Dermis microvascular lymphatic vessel endothelial cell (primary cell): ENCODE data around the gene SEMA3A. TPM values are rescaled to one million over a fixed set of nuclear protein-coding genes. Genes with fewer than 3 reads are reported as not detected.
"Not testable (repeated sequence)": the region's sequence is repeated elsewhere in the genome, so short reads cannot be mapped to it uniquely, and the experiment has no call there.

Experiments used
- DNase-seq, 2 donors: peaks; one replicate each; pipeline versions ENCODE4 v3.0.0 to v3.0.0-alpha.2; 2010; ENCODE audit warnings: low read depth in 2 of 2
- total RNA-seq: library from RNA; depleted of rRNA; stranded (reverse); fragments of >200 nt; gene quantifications from 2 replicates; pipeline ENCODE4 v1.2.1, GENCODE V29; 2014

Gene SEMA3A
- 35.0 and 105 TPM in 2 replicates for total RNA-seq

DNA sequence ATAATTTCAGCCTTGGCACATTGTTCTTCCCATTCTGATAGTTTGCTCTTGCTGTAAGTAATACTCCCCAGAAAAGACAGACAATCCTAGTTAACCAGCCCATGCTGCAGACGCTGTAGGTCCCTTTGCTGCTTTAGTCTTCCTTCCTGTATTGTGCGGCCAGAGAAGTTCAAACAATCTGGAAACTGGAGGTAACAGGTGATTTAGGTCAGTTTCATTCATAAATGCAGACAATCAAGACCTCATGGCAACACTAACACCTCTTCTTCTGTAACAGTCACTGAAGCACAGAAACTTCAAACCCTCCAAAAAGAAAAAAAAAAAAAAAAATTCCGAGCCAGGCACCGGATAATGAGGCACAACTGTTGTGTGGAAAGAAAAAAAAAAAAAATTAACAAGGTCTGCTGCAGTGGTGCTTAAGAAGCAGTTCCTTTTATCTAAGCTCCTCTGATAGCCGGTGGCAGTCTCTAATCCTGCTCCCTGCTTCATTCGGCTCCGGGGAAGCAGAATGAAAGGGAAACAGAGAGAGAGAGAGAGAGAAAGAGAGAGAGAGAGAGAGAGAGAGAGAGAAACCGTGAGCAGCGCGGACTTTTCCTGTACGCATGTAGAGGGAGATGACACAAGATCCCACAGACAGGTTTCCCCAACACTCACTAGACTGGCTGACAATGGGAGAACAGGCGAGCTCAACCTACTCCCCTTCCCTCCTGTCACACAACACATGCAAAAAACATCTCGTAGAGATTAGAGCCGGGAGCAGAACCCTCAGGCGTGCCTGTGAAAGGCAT is at the start of gene SEMA3A:
Gene SEMA3A (minus strand): TSS at position 306 of the 788 bp plus-strand sequence. CDS start 203 bp downstream, at position 103.
- peak; percentile 87 to 89 for DNase-seq

DNA sequence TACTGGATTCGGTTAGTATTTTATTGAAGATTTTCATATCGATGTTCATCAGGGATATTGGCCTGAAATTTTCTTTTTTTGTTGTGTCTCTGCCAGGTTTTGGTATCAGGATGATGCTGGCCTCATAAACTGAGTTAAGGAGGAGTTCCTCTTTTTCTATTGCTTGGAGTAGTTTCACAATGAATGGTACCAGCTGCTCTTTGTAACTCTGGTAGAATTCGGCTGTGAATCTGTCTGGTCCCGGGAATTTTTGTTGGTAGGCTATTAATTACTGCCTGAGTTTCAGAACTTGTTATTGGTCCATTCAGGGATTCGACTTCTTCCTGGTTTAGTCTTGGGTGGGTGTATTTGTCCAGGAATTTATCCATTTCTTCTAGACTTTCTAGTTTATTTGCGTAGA is 48.4 kb upstream of the SEMA3A start:
- DNase-seq = not testable (repeated sequence)

DNA sequence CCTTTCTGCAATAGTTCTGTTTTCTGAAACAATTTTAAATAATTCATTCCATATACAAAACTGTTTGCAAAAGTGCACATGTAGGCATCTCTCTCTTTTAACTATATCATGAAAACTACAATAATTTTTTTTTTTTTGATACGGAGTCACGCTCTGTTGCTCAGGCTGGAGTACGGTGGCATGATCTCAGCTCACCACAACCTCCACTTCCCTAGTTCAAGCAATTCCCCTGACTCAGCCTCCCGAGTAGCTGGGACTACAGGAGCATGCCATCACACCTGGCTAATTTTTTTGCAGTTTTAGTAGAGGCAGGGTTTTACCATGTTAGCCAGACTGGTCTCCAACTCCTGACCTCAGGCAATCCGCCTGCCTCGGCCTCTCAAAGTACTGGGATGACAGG is 44.0 kb upstream of the SEMA3A start:
- DNase-seq = no peak

DNA sequence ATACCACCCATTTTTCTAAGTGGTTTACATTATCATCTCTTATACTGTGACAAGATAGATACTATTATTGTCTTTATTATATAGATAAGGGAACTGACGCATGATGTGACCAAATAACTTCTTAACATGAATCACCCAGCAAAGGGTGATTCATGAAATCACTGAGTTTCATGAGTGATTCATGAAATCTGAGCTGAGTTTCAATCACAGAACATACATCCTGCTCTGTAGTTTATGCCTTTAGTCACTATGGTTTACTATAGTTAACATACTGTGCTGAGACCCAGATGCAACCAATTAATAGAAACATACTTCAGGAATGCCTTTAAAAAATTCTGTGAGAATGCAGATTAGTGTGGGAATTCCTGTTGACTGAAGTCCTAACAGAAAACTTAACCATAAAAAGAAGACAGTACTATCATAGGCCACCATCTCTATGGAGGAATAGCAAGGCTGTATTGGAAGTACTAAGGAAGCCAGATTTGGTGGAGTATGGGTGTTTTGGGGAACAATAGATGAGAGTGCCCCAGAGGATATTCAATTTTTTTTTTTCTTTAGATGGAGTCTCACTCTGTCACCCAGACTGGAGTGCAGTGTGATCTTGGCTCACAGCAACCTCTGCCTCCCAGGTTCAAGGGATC is 43.1 kb upstream of the SEMA3A start:
- peak in 1 of 2 donors; percentile 83 for DNase-seq

DNA sequence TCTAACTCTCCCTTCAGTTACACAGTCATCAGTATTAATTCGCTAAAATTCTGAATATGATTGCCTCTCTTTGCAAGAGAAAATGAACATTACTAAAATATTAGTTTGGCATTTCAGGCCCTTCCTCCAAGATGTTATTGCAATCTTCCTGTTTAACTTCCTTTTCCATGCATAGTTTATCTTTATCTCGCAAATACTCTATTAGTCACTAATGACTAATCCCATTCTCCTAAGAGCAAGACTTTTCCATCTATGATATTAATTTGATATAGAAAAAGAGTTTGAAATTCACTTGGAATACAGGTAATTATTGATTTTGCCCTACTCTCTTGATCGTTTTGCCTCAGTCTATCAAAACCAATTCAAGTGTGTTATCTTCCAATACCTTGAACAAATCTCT is 41.8 kb upstream of the SEMA3A start:
- DNase-seq = peak in 1 of 2 donors; percentile 58

DNA sequence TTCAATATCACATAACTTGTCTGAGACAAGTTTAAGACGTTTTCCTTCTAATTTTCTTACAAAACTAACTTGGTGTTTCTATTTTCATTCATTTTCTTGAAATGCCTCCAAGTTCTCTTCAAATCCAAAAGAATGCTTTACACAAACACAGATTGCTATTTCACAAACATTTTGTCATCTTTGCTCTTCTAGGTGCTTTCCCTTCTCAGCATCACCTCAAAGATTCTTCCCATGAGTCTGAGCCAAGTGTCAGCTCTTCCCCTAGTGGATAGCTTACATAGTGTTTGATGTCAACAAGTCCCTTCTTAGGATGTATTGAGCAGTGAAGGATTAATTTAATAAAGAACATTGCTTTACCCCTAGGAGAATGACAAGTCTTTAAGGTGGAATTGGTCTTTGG is 38.1 kb upstream of the SEMA3A start:
- no peak for DNase-seq

DNA sequence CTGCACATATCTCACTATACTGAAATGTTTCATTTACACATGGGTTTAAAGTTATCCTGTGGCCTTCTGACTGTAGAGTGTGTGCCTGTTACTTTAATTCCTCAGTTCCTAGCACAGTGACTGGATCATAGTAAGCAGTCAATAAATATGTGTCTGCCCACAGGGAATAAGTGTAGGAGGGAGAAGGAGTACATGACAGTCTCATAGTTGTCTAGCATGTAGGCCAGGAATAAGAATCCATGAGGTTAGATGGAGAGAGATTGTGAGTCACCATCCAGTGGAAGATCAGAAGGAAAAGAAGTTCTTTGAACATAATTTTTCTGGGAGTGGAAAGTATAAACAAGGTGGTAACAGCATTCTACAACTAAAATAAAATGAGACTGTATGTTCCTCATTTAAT is 36.6 kb upstream of the SEMA3A start:
- DNase-seq = no peak

DNA sequence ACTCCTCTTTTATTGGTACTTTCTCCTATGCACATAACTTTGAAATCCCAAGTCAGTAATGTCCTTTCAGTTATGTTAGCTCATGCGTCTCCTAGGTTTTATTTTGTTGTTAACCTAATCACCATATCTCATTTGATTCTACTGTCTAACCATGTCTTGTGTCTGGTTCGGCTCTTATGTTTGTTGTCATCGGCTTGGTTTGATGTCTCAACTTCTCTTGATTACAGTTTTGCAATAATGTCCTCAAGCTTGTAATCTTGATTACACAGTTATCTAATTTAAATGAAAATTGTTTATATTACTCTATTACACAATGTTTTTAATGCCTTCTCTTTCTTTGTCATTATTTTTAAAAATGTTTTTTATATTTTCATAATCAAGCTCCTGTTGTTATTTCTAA is 35.9 kb upstream of the SEMA3A start:
- no peak for DNase-seq

DNA sequence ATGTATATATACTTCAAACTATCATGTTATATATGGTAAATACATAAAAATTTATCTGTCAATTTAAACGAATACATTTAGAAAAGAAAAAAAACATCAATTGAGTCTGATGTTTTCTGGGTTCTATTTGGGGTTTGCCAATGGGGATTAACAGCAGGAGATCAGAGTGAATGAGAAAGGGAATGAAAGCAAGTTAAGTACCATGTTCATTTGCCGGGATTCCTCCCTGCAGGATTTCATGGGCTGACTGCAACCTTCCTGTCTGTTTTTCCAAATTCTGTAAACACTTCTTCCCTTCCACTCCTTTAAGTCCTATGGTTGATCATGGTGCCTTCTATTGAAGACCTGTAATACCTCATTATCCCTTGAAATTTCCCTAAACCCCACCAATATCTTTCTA is 33.9 kb upstream of the SEMA3A start:
- no peak for DNase-seq

DNA sequence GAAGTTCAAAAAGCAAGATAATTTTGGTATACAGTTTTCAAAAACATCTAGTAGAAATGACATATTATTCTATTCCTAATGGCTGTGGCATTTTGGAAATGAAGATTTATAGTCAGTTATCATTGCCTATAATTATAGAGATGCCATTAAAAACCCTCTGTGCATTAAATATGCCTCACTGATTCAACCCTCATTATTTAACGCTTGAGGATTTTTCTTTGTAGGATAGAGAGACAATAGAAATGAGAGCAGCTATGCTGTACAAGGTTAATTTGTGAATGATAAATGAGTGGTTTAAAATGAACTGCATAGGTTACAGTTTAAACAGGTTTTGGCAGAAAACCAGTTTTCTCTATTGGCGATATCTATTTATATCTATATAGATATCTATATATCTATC is 32.2 kb upstream of the SEMA3A start:
- DNase-seq = no peak

DNA sequence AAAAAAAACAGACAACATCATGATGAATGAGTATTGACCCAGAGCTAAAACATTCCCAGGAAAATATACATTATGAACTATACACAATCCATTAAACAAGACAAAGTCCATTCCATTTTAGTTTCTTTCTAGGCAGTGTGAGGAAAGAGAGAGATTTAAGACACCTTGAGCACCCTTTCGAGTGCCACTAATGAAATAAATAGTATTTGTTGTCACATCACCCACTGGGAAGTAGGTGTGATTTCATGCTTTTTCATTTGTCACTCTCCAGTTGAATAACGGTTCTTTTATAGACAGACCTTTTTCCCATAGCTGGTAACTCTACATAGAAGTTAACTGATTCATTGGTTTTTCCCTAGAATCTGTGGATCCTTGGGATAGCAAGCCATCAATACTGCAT is 29.9 kb upstream of the SEMA3A start:
- DNase-seq = no peak

DNA sequence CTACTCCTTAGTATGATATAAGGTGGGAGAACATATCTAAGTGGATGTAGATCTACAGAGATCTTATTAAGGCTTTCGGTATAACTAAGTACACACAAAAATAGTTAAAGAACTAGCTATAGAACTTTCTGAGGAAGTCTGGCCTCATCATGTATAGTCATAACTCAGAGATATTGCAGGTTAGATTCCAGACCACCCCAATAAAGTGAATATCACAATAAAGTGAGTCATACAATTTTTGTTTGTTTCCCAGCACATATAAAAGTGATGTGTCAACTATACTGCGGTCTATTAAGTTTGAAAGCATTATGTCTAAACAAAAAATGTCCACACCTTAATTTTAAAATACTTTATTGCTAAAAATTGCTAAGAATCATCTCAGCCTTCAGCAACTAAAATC is 24.7 kb upstream of the SEMA3A start:
- no peak for DNase-seq

DNA sequence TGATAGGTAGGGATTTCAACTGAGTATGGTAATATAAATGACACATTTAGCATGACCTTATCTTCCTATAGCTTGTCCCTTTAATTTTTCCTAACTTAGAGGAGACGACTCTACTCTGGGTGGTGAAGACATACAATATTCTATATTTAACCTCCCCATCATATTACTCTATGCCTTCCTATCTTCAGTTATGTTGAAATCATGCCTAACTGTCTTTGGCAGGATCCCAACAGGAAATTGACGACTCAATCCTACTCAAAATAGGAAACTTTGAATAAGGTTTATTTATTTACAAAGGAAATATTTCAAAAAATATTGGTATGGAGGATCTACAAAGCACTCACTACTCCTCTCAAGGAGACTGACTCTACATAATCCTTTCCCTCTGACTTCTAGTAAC is 24.1 kb upstream of the SEMA3A start:
- peak; percentile 65 to 76 for DNase-seq

DNA sequence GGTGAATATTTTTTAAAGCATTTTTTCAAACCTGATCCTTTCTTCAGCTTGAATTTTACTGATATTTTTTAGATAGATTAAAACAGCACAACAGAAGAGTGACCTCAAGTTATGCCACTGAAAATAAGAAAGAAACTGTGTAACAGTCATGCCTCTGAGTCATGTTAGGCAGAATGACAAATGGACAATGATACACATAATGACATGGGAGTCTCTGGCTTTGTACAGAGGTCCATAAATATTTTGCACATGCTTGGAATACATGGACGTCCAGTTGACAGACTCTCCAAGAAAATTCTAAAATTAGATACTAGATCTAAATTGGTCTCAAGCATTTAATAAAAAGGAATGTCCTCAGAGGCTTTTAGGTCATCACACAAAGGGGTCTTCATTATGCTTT is 21.9 kb upstream of the SEMA3A start:
- DNase-seq = no peak

DNA sequence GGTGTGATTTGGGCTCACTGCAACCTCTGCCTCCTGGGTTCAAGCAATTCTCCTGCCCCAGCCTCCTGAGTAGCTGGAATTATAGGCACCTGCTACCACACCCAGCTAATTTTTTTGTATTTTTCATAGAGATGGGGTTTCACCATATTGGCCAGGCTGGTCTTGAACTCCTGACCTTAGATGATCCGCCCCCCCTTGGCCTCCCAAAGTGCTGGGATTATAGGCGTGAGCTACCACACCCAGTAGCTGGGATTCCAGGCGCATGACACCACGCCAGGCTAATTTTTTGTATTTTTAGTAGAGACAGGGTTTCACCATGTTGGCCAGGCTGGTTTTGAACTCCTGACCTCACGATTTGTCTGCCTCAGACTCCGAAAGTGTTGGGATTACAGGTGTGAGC is 20.2 kb upstream of the SEMA3A start:
- DNase-seq = not testable (repeated sequence)

DNA sequence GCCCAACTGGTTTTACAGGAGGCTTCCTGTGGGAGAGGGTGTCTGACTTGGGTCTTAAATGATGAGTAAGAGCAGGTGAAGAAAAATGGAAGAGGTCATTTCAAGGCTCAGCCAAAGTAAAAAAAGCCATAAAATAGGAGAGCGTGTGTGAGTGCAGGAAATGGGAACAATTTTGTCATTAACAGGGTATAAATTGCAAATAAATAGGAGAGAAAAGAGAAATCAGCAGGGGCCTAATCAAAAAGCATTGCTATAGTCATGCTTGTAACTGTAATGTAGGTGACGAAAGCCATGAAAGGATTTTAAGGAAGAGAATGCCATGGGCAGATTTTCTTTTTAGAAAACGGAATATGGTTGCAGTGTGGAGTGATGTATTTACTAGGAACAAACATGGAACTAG is 15.7 kb upstream of the SEMA3A start:
- DNase-seq = no peak

DNA sequence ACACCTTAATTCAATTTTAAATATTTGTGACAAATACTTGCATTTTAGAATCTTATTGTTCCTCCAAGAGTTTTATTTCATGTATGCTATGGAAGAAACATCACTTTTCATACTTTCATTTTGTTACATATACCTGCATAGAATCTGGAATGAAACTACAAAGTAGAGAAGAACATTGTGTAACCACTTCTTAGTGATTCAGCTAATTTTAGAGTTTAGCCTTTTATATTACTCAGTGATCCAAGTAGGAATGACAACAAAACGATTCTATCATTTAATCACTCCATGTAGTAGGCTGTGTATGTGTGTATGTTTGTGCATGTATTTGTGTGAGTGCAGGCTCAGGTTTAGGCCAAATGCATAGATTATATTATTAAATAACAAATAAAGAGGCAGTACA is 14.4 kb upstream of the SEMA3A start:
- DNase-seq = no peak

DNA sequence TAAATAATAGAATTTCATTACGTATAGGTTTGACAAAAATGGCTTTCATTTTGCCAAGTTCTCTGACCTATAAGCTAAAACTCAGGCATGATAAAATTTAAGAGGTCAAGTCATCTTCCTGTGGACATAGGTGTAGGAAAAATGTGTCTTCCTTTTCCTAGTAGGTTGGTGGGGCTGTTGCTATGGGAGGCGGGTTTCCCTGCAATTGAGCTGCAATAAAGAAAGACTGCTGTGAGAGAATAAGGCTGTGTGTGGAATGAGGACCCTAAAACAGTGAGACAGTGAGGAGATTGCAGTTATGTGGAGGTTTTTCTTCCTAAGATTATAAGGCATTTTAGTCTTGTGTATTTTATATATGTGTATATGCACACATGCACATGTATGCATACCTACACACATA is 13.0 kb upstream of the SEMA3A start:
- DNase-seq = no peak

DNA sequence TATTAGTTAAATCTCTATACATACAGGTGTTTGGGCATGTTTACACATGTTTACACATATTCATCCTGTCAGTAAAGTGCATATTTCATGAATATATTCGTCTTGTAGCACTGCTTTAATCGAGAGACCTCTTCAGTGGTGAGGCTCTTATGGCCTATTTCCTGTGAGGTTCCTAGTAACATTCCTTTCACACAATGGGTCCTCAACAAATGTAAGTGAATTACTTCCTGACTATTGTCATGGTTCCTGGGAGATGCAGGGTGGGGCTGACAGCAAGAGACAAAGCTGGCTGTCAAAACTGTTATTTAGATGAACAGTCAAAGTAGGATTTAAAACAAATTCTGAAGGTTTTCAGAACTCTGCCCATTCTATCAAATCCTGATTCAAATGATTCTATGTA is 12.4 kb upstream of the SEMA3A start:
- DNase-seq = peak in 1 of 2 donors; percentile 33

DNA sequence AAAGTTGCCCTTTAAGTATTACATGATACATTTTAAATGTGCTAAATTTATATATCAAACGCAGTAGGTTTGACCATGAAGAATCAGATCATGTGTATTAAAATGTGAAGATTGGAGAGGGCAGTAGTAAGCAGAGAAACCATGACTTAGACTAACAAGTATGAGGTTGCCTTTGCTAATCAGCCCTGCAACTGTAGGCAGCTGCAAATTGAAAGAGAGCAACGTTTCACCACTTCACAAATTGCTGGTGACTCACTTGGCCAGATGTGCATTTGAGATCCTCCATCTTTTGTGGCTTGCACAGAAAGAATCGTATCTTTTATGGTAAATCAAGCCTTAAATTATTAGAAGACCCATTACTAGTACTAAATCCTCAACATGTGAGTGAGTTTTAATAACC is 10.1 kb upstream of the SEMA3A start:
- DNase-seq = no peak

DNA sequence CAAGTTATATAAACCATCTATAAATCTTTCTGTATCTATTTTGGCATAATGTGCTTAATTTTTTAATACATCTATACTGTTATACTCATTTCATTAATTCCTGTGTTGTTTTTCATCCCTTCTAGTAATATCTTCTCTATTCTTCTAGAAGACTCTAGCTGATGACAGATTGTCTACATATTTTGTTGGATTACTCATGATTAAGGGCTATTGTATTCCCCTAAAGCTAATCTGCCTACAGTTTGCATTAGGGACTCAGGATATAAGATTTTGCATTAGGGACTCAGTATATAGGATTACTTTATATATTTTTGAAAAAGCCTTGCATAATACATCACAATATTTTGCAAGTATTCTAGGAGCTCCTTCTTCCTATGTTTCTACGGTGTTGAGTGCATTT is 8.3 kb upstream of the SEMA3A start:
- no peak for DNase-seq

DNA sequence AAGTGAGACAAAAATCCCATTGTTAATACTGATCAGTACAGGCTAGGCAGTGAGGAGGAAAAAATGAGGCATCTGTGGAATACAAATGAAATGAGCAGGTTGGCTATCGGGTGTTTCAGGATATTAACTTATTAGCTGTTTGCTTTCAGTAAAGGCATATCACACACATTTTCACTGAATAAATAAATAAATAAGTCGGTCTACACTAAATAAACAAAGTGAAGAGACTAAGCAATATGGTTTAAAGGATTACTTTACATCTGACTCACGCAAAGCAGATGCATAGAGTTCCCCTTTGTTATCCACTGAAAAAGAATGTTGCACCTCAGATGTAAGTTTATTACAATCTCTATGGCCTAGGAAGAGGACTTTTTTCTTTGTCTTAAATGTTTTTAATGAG is 6.3 kb upstream of the SEMA3A start:
- DNase-seq = no peak

DNA sequence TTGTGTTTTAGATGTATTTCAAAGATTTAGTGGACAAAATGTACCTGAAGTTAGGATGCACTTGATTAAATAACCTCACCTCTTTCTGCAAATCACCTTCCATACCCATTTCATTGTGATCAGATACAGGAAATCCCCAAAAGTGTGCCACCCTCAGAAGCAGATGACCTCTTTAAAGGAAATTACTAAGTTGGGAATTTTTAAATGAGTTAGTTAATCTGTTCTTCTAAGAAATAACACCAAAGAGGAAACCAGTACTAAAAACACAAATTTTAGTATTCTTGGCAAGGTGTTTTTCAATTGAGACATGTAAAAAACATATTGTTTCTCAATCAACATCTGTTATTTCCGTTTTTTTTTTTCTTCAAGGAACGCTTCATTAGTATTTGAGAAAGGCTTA is 4.6 kb upstream of the SEMA3A start:
- no peak for DNase-seq
